Progenitor cell of endocrine pancreas (in vitro differentiated cells): Measurements from ENCODE around the gene SHROOM1. TPM values are rescaled to one million over a fixed set of nuclear protein-coding genes. Genes with fewer than 3 reads are reported as not detected.
"Not testable (repeated sequence)": the region's sequence is repeated elsewhere in the genome, so short reads cannot be mapped to it uniquely, and the experiment has no call there.

Experiments used
- DNase-seq: peaks from one replicate; pipeline ENCODE4 v3.0.0; 2021; ENCODE audit warnings: low spot score; ENCODE audit not compliant: unreplicated experiment
- H3K27ac Mint-ChIP-seq: 2 replicates; pipeline ENCODE4 v1.8.0; 2021; ENCODE audit warnings: mild to moderate bottlenecking, moderate library complexity, mixed read lengths
- H3K27me3 Mint-ChIP-seq: 2 replicates; pipeline ENCODE4 v1.8.0; 2021; ENCODE audit warnings: mixed read lengths
- H3K36me3 Mint-ChIP-seq: 2 replicates; pipeline ENCODE4 v1.8.0; 2022; ENCODE audit warnings: mixed read lengths; ENCODE audit not compliant: insufficient read depth
- H3K4me1 Mint-ChIP-seq: 2 replicates; pipeline ENCODE4 v1.8.0; 2021; ENCODE audit warnings: low read depth, mixed read lengths
- H3K4me3 Mint-ChIP-seq: 2 replicates; pipeline ENCODE4 v1.8.0; 2021; ENCODE audit warnings: low read depth, mild to moderate bottlenecking, moderate library complexity, mixed read lengths
- H3K9me3 Mint-ChIP-seq: 2 replicates; pipeline ENCODE4 v1.8.0; 2021; ENCODE audit warnings: low read depth, mixed read lengths
- CTCF ChIP-seq: fragments of 200-600 bp; sonication (generic); IDR thresholded peaks from one replicate; pipeline ENCODE4 v1.5.0; 2021; ENCODE audit warnings: antibody characterized with exemption, mild to moderate bottlenecking; ENCODE audit not compliant: unreplicated experiment
- total RNA-seq: library from RNA; stranded (reverse); gene quantifications from 2 replicates; pipeline ENCODE4 v1.2.1, GENCODE V29; 2021

Gene SHROOM1
- total RNA-seq, 1 donor from 2014 or later: 10.0 TPM

GRCh38 chr5:132859889-132860437 is 29.5 kb upstream of the SHROOM1 start:
- Mint-ChIP-seq H3K27ac (no peak overlapping the region), H3K4me3 (no peak overlapping the region), H3K27me3 (no peaks in the 10 kb centered on the region), H3K36me3 (no peaks in the 10 kb centered on the region), H3K4me1 (no peaks in the 10 kb centered on the region), H3K9me3 (no peaks in the 10 kb centered on the region)
- no peak for DNase-seq
- no peak for TF ChIP-seq CTCF

GRCh38 chr5:132856011-132856410 is 25.6 kb upstream of the SHROOM1 start:
- TF ChIP-seq CTCF: no peak
- Mint-ChIP-seq H3K4me1 (peaks cover 3% of the 10 kb centered on the region), H3K27me3 (no peaks in the 10 kb centered on the region), H3K9me3 (no peaks in the 10 kb centered on the region), H3K4me3 (no peak overlapping the region), H3K36me3 (no peaks in the 10 kb centered on the region), H3K27ac (no peak overlapping the region)
- DNase-seq: no peak

- H3K4me3 Mint-ChIP-seq, H3K27me3 Mint-ChIP-seq, H3K27ac Mint-ChIP-seq, H3K36me3 Mint-ChIP-seq, H3K4me1 Mint-ChIP-seq, DNase-seq, H3K9me3 Mint-ChIP-seq: not testable (repeated sequence)
Measured at GRCh38 chr5:132854992-132855391, 24.5 kb upstream of the SHROOM1 start.

GRCh38 chr5:132854301-132854700 is 23.9 kb upstream of the SHROOM1 start:
- no peak for TF ChIP-seq CTCF
- Mint-ChIP-seq H3K9me3 (no peaks in the 10 kb centered on the region), H3K4me3 (no peak overlapping the region), H3K27ac (no peak overlapping the region), H3K27me3 (no peaks in the 10 kb centered on the region), H3K36me3 (no peaks in the 10 kb centered on the region), H3K4me1 (peaks cover 3% of the 10 kb centered on the region)
- no peak for DNase-seq

- TF ChIP-seq CTCF: no peak
- no peaks in the 10 kb centered on the region for H3K27me3 Mint-ChIP-seq
- DNase-seq: no peak
- H3K4me3 Mint-ChIP-seq: no peak overlapping the region
- no peak overlapping the region for H3K27ac Mint-ChIP-seq
- peaks cover 5% of the 10 kb centered on the region for H3K4me1 Mint-ChIP-seq
- H3K9me3 Mint-ChIP-seq: no peaks in the 10 kb centered on the region
- no peaks in the 10 kb centered on the region for H3K36me3 Mint-ChIP-seq
Measured at GRCh38 chr5:132853790-132854189, 23.3 kb upstream of the SHROOM1 start.

GRCh38 chr5:132853323-132853722 is 22.9 kb upstream of the SHROOM1 start:
- no peak for TF ChIP-seq CTCF
- H3K9me3 Mint-ChIP-seq: no peaks in the 10 kb centered on the region
- no peak overlapping the region for H3K27ac Mint-ChIP-seq
- no peak overlapping the region for H3K4me3 Mint-ChIP-seq
- H3K4me1 Mint-ChIP-seq: peaks cover 5% of the 10 kb centered on the region
- no peaks in the 10 kb centered on the region for H3K36me3 Mint-ChIP-seq
- no peaks in the 10 kb centered on the region for H3K27me3 Mint-ChIP-seq
- DNase-seq: no peak
